LNCaP clone FGC (cell line): ENCODE measurements around the gene UNC5C.

Experiments used
- DNase-seq: peaks from one replicate; pipeline ENCODE4 v3.0.0-alpha.2; 2011; ENCODE audit warnings: low read depth
- H3K4me3 ChIP-seq: 2 replicates; pipeline ENCODE4 v1.5.1; 2011; ENCODE audit warnings: mild to moderate bottlenecking, low read depth, low read length, control low read depth
- CTCF ChIP-seq: IDR thresholded peaks from 2 replicates; pipeline ENCODE4 v1.5.1; 2012; ENCODE audit warnings: mild to moderate bottlenecking; ENCODE audit not compliant: control insufficient read depth, insufficient read depth; ENCODE audit errors: extremely low read depth

UNC5C gene

GRCh38 chr4:95476121-95476520 lies 72.7 kb downstream of the UNC5C start:
- no peak for DNase-seq

GRCh38 chr4:95472534-95472933 lies 76.2 kb downstream of the UNC5C start:
- H3K4me3 ChIP-seq, result no peak overlapping the region
- no peak for DNase-seq
- TF ChIP-seq CTCF, result no peak

More at GRCh38 chr4:95476121-95476520, 72.7 kb downstream of the UNC5C start:
- TF ChIP-seq CTCF, result no peak
- no peak overlapping the region for H3K4me3 ChIP-seq

- DNase-seq, result no peak
- no peak for TF ChIP-seq CTCF
- H3K4me3 ChIP-seq, result no peak overlapping the region
Observed at GRCh38 chr4:95470622-95471021, 78.2 kb downstream of the UNC5C start.

GRCh38 chr4:95469617-95470016 lies 79.2 kb downstream of the UNC5C start:
- no peak overlapping the region for H3K4me3 ChIP-seq
- no peak for TF ChIP-seq CTCF
- DNase-seq, result no peak

GRCh38 chr4:95466791-95467190 lies 82.0 kb downstream of the UNC5C start:
- H3K4me3 ChIP-seq, result no peak overlapping the region
- DNase-seq, result no peak
- TF ChIP-seq CTCF, result no peak

GRCh38 chr4:95465010-95465409 lies 83.8 kb downstream of the UNC5C start:
- TF ChIP-seq CTCF, result no peak
- H3K4me3 ChIP-seq, result no peak overlapping the region
- DNase-seq, result peak; percentile 65

- TF ChIP-seq CTCF, result no peak
- no peak for DNase-seq
- H3K4me3 ChIP-seq, result no peak overlapping the region
Observed at GRCh38 chr4:95462921-95463320, 85.9 kb downstream of the UNC5C start.
